HEK293 (cell line): ENCODE data around the gene JOSD2.

Source experiments
- CTCF ChIA-PET: fragments of 350-600 bp; formaldehyde crosslinking; extraction: SDS; loops from one replicate; lab custom pipeline; 2021; ENCODE audit warnings: antibody characterized with exemption; lab: Yijun Ruan, JAX
- POLR2A ChIA-PET: fragments of 300-600 bp; formaldehyde crosslinking; extraction: SDS; loops from one replicate; lab custom pipeline; 2020; ENCODE audit warnings: antibody characterized with exemption, inconsistent platforms; lab: Yijun Ruan, JAX
- H3K27ac ChIP-seq: fragments of 200-500 bp; sonication (Bioruptor generic); 2 replicates; pipeline ENCODE4 v1.5.1; 2014; ENCODE audit warnings: low read depth, low read length, control low read depth, inconsistent platforms; ENCODE audit errors: extremely low read depth
- H3K36me3 ChIP-seq, 2 experiments: fragments of 200-500 bp in 1 of 2; sonication (Bioruptor generic) in 1 of 2; 1 replicate in 1 of 2; 2 replicates in 1 of 2; pipeline ENCODE4 v1.5.1; 2014 to 2017; ENCODE audit warnings: inconsistent platforms in 2 of 2, low read length in 2 of 2; ENCODE audit not compliant: control insufficient read depth in 2 of 2, insufficient read depth in 1 of 2
- H3K4me1 ChIP-seq: fragments of 200-500 bp; sonication (Bioruptor generic); 2 replicates; pipeline ENCODE4 v1.5.1; 2014; ENCODE audit warnings: mild to moderate bottlenecking, low read length, inconsistent platforms; ENCODE audit not compliant: control insufficient read depth, insufficient read depth
- H3K4me3 ChIP-seq: 2 replicates; pipeline ENCODE4 v1.5.1; 2011; ENCODE audit warnings: low read depth, mild to moderate bottlenecking, control low read depth, low read length, moderate library complexity
- H3K9me3 ChIP-seq: fragments of 200-500 bp; sonication (Bioruptor generic); 2 replicates; pipeline ENCODE4 v1.5.1; 2014; ENCODE audit warnings: low read depth, low read length, inconsistent platforms; ENCODE audit not compliant: control insufficient read depth, insufficient read depth
- KLF1 ChIP-seq: fragments of 450-650 bp; formaldehyde crosslinking; IDR thresholded peaks from 2 replicates; pipeline ENCODE4 v1.5.1; 2016; ENCODE audit warnings: missing biosample characterization, missing genetic modification characterization
- KLF10 ChIP-seq: fragments of 450-650 bp; IDR thresholded peaks from 2 replicates; pipeline ENCODE4 v1.5.1; 2018; ENCODE audit warnings: missing biosample characterization, mild to moderate bottlenecking, missing genetic modification characterization
- KLF16 ChIP-seq: fragments of 450-650 bp; formaldehyde crosslinking; IDR thresholded peaks from 2 replicates; pipeline ENCODE4 v1.5.1; 2017; ENCODE audit warnings: missing biosample characterization, missing genetic modification characterization
- KLF8 ChIP-seq: fragments of 450-650 bp; formaldehyde crosslinking; IDR thresholded peaks from 2 replicates; pipeline ENCODE4 v1.5.1; 2016; ENCODE audit warnings: missing biosample characterization, missing genetic modification characterization
- MEIS1 ChIP-seq: sonication (generic); formaldehyde crosslinking; IDR thresholded peaks from 2 replicates; pipeline ENCODE4 v1.8.1; 2022; ENCODE audit warnings: missing genetic modification reagents, mild to moderate bottlenecking, borderline replicate concordance
- WT1 ChIP-seq: fragments of 450-650 bp; formaldehyde crosslinking; IDR thresholded peaks from 2 replicates; pipeline ENCODE4 v1.5.1; 2016; ENCODE audit warnings: missing biosample characterization, missing genetic modification characterization
- ZBTB44 ChIP-seq: fragments of 450-650 bp; IDR thresholded peaks from 2 replicates; pipeline ENCODE4 v1.5.1; 2018; ENCODE audit warnings: missing biosample characterization, mild to moderate bottlenecking, missing genetic modification characterization
- ZBTB48 ChIP-seq: fragments of 450-650 bp; formaldehyde crosslinking; IDR thresholded peaks from 2 replicates; pipeline ENCODE4 v1.5.1; 2016; ENCODE audit warnings: missing biosample characterization, missing genetic modification characterization
- ZBTB7A ChIP-seq: fragments of 450-650 bp; formaldehyde crosslinking; IDR thresholded peaks from 2 replicates; pipeline ENCODE4 v1.5.1; 2016; ENCODE audit warnings: low read depth, missing biosample characterization, missing genetic modification characterization
- ZNF133 ChIP-seq: fragments of 450-650 bp; formaldehyde crosslinking; IDR thresholded peaks from 2 replicates; pipeline ENCODE4 v1.5.1; 2016; ENCODE audit warnings: missing biosample characterization, missing genetic modification characterization
- ZNF214 ChIP-seq: fragments of 450-650 bp; formaldehyde crosslinking; IDR thresholded peaks from 2 replicates; pipeline ENCODE4 v1.5.1; 2017; ENCODE audit warnings: missing biosample characterization, mild to moderate bottlenecking, missing genetic modification characterization, borderline replicate concordance
- ZNF274 ChIP-seq, 2 experiments: fragments of 200-500 bp in 1 of 2; fragments of 450-650 bp in 1 of 2; sonication (Bioruptor generic) in 1 of 2; formaldehyde crosslinking in 1 of 2; IDR thresholded peaks; 2 replicates each; pipeline versions ENCODE4 v1.5.1 to v1.6.1; 2014 to 2016; ENCODE audit warnings: borderline replicate concordance in 1 of 2, inconsistent platforms in 1 of 2, low read length in 1 of 2, missing biosample characterization in 1 of 2, missing genetic modification characterization in 1 of 2
- ZNF280C ChIP-seq: fragments of 450-650 bp; formaldehyde crosslinking; IDR thresholded peaks from 2 replicates; pipeline ENCODE4 v1.5.1; 2016; ENCODE audit warnings: missing biosample characterization, missing genetic modification characterization
- ZNF302 ChIP-seq: fragments of 450-650 bp; formaldehyde crosslinking; IDR thresholded peaks from 2 replicates; pipeline ENCODE4 v1.5.1; 2016; ENCODE audit warnings: missing biosample characterization, missing genetic modification characterization, low read depth
- ZNF354C ChIP-seq: fragments of 450-650 bp; formaldehyde crosslinking; IDR thresholded peaks from 2 replicates; pipeline ENCODE4 v1.5.1; 2016; ENCODE audit warnings: missing biosample characterization, missing genetic modification characterization, low read depth, borderline replicate concordance
- ZNF366 ChIP-seq: fragments of 450-650 bp; formaldehyde crosslinking; conservative IDR thresholded peaks from 2 replicates; pipeline ENCODE4 v1.5.1; 2016; ENCODE audit warnings: missing biosample characterization, missing genetic modification characterization
- ZNF624 ChIP-seq: fragments of 450-650 bp; formaldehyde crosslinking; IDR thresholded peaks from 2 replicates; pipeline ENCODE4 v1.5.1; 2017; ENCODE audit warnings: missing biosample characterization, missing genetic modification characterization
- ZNF660 ChIP-seq: fragments of 450-650 bp; IDR thresholded peaks from 2 replicates; pipeline ENCODE4 v1.5.1; 2018; ENCODE audit warnings: missing biosample characterization, mild to moderate bottlenecking, missing genetic modification characterization
- ZNF692 ChIP-seq: fragments of 450-650 bp; formaldehyde crosslinking; IDR thresholded peaks from 2 replicates; pipeline ENCODE4 v1.5.1; 2016; ENCODE audit warnings: missing biosample characterization, missing genetic modification characterization
- ZNF791 ChIP-seq: fragments of 450-650 bp; formaldehyde crosslinking; IDR thresholded peaks from 2 replicates; pipeline ENCODE4 v1.5.1; 2016; ENCODE audit warnings: missing biosample characterization, missing genetic modification characterization
- TF ChIP-seq, protein P1 (sequence below): fragments of 450-650 bp; formaldehyde crosslinking; IDR thresholded peaks from 2 replicates; pipeline ENCODE4 v1.5.1; 2016; ENCODE audit warnings: missing biosample characterization, missing genetic modification characterization, borderline replicate concordance

Gene JOSD2

DNA sequence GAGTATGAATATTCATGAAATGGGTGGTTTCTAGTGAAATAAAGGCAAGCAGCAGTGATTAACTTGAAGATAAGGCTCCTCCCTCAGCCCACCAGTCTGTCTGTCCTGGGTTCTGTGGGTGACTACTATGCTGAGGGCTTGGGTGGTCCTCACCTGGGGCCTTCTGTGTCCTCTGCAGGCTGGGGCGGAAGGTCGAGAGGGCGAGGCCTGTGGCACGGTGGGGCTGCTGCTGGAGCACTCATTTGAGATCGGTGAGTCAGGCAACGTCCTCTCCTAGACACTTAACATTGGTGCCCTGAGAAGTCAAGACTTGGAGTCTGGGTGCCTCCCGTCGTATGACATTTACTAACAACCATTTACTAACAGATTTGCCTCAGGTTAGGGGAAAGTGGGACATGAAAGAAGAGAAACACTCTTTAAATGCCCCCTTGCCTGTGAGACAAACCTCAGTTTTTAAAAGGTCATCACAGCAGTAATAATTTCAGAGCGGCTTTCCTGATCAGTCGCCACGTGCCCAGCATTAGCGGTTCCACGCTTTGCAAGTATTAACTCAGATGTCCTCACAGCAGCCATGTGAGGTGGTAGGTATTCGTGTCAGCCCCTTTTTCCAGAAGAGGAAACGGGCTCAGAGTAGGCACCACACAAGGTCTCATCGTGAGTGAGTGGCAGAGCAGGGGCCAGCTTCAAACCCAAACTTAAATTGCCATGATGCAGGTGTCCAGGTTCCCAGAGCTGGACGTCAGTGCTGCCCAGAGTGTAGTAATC is 33.1 kb downstream of the JOSD2 start:
- H3K27ac ChIP-seq, result no peak overlapping the region
- no peak for TF ChIP-seq ZNF274 (IDR thresholded peaks at IDR 0.05; ENCODE audit: low read length)
- no peak for TF ChIP-seq ZNF274 (tag by site-specific recombination; IDR thresholded peaks at IDR 0.05; ENCODE audit: borderline replicate concordance)
- TF ChIP-seq ZNF214 (tag by site-specific recombination), result no peak
- TF ChIP-seq ZNF366 (tag by site-specific recombination), result no peak
- no peak for TF ChIP-seq ZBTB44 (tag by site-specific recombination)
- TF ChIP-seq, protein P1, sequence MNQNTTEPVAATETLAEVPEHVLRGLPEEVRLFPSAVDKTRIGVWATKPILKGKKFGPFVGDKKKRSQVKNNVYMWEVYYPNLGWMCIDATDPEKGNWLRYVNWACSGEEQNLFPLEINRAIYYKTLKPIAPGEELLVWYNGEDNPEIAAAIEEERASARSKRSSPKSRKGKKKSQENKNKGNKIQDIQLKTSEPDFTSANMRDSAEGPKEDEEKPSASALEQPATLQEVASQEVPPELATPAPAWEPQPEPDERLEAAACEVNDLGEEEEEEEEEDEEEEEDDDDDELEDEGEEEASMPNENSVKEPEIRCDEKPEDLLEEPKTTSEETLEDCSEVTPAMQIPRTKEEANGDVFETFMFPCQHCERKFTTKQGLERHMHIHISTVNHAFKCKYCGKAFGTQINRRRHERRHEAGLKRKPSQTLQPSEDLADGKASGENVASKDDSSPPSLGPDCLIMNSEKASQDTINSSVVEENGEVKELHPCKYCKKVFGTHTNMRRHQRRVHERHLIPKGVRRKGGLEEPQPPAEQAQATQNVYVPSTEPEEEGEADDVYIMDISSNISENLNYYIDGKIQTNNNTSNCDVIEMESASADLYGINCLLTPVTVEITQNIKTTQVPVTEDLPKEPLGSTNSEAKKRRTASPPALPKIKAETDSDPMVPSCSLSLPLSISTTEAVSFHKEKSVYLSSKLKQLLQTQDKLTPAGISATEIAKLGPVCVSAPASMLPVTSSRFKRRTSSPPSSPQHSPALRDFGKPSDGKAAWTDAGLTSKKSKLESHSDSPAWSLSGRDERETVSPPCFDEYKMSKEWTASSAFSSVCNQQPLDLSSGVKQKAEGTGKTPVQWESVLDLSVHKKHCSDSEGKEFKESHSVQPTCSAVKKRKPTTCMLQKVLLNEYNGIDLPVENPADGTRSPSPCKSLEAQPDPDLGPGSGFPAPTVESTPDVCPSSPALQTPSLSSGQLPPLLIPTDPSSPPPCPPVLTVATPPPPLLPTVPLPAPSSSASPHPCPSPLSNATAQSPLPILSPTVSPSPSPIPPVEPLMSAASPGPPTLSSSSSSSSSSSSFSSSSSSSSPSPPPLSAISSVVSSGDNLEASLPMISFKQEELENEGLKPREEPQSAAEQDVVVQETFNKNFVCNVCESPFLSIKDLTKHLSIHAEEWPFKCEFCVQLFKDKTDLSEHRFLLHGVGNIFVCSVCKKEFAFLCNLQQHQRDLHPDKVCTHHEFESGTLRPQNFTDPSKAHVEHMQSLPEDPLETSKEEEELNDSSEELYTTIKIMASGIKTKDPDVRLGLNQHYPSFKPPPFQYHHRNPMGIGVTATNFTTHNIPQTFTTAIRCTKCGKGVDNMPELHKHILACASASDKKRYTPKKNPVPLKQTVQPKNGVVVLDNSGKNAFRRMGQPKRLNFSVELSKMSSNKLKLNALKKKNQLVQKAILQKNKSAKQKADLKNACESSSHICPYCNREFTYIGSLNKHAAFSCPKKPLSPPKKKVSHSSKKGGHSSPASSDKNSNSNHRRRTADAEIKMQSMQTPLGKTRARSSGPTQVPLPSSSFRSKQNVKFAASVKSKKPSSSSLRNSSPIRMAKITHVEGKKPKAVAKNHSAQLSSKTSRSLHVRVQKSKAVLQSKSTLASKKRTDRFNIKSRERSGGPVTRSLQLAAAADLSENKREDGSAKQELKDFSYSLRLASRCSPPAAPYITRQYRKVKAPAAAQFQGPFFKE (tag by site-specific recombination), result no peak
- no peak for TF ChIP-seq ZBTB7A (tag by site-specific recombination)
- TF ChIP-seq ZNF280C (tag by site-specific recombination), result no peak
- TF ChIP-seq ZNF302 (tag by site-specific recombination), result no peak
- peaks cover 7% of the 10 kb centered on the region; the same call in 1 of the 2 replicates for H3K4me1 ChIP-seq
- H3K36me3 ChIP-seq, result peaks cover 9 to 47% of the 10 kb centered on the region in 2 experiments; a peak in 2 of 3 replicates
- ChIA-PET CTCF (interaction anchor here (0.7 to 2.2 kb wide), 9 partner anchors 9 to 121 kb away, joined by 3 to 14 read pairs (median 3); no protein-coding TSS in a partner anchor), POLR2A (interaction anchor here (0.6 to 1.7 kb wide), 2 partner anchors 12 to 94 kb away, joined by 3 to 6 read pairs; partner anchors contain the start of gene POLD1)
- H3K4me3 ChIP-seq, result no peak overlapping the region
- H3K9me3 ChIP-seq, result no peaks in the 10 kb centered on the region

- ChIA-PET POLR2A (interaction anchor here (0.6 kb wide), 1 partner anchor 11 kb away, joined by 3 read pairs; no protein-coding TSS in a partner anchor), CTCF (interaction anchor here (0.6 to 0.9 kb wide), 4 partner anchors 12 to 240 kb away, joined by 3 to 6 read pairs (median 4); no protein-coding TSS in a partner anchor)
- peak overlapping the region; percentile 98 for H3K27ac ChIP-seq
- H3K9me3 ChIP-seq, result no peaks in the 10 kb centered on the region
- H3K36me3 ChIP-seq, result peaks cover 9 to 37% of the 10 kb centered on the region in 2 experiments; a peak in 2 of 3 replicates
- H3K4me1 ChIP-seq, result peaks cover 7% of the 10 kb centered on the region; the same call in 1 of the 2 replicates
- peak overlapping the region; percentile 96 for H3K4me3 ChIP-seq
- TF ChIP-seq ZNF791 (tag by site-specific recombination) (no peak), KLF1 (peak; percentile 7; the same call in 1 of the 2 replicates), ZNF624 (tag by site-specific recombination) (no peak), ZNF133 (tag by site-specific recombination) (no peak), KLF10 (tag by site-specific recombination) (peak; percentile 74), KLF16 (tag by site-specific recombination) (no peak), WT1 (tag by site-specific recombination) (no peak), ZNF354C (tag by site-specific recombination) (no peak), MEIS1 (no peak), ZBTB48 (tag by site-specific recombination) (no peak), ZNF366 (tag by site-specific recombination) (no peak), KLF8 (tag by site-specific recombination) (0 out of 2 replicates have a peak, but pooled peaks have one; percentile 10), ZNF660 (no peak), ZNF692 (no peak)
These were observed 34.1 kb downstream of the JOSD2 start for GRCh38 chr19:50476907-50477238.
